Measurements from ENCODE around the gene IRF8. TPM values are rescaled to one million over a fixed set of nuclear protein-coding genes. Genes with fewer than 3 reads are reported as not detected.

The IRF8 gene
- polyA plus RNA-seq, 1 experiment: not detected

DNA sequence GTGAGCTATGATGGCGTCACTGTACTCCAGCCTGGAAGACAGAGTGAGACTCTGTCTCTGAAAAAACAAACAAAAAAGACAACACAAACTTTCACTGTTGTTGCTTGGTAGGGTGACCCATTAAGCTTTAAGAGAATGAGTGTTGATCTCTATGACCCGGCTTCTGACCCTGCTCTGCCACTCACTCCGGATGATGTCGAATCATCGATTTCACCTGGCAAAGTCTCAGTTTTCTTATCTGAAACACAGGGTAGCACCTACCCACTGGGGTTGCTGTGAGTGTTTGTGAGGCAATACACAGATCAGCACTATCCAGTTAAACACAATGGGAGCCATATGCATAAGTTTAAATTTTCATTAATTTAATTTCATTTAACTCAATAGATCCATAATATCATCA is 20.6 kb upstream of the IRF8 start:
- Histone ChIP-seq H3K36me3 (ENCODE audit: control insufficient read depth, insufficient read depth, low read length) (no peaks in the 10 kb centered on the region), H3K4me3 (ENCODE audit: low read depth, low read length) (no peak overlapping the region), H3K27me3 (ENCODE audit: control insufficient read depth, insufficient read depth, low read length) (peaks cover 18% of the 10 kb centered on the region)
- DNase-seq (ENCODE audit: low read depth): no peak
- TF ChIP-seq, protein P1, sequence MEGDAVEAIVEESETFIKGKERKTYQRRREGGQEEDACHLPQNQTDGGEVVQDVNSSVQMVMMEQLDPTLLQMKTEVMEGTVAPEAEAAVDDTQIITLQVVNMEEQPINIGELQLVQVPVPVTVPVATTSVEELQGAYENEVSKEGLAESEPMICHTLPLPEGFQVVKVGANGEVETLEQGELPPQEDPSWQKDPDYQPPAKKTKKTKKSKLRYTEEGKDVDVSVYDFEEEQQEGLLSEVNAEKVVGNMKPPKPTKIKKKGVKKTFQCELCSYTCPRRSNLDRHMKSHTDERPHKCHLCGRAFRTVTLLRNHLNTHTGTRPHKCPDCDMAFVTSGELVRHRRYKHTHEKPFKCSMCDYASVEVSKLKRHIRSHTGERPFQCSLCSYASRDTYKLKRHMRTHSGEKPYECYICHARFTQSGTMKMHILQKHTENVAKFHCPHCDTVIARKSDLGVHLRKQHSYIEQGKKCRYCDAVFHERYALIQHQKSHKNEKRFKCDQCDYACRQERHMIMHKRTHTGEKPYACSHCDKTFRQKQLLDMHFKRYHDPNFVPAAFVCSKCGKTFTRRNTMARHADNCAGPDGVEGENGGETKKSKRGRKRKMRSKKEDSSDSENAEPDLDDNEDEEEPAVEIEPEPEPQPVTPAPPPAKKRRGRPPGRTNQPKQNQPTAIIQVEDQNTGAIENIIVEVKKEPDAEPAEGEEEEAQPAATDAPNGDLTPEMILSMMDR (IDR thresholded peaks at IDR 0.05; ENCODE audit: insufficient read depth, low read depth, low read length): no peak
- ChIA-PET CTCF (interaction anchor here (1.1 to 1.5 kb wide), 2 partner anchors 12 to 58 kb away, joined by 3 to 4 read pairs; no protein-coding TSS in a partner anchor), POLR2A (no interaction called here)

DNA sequence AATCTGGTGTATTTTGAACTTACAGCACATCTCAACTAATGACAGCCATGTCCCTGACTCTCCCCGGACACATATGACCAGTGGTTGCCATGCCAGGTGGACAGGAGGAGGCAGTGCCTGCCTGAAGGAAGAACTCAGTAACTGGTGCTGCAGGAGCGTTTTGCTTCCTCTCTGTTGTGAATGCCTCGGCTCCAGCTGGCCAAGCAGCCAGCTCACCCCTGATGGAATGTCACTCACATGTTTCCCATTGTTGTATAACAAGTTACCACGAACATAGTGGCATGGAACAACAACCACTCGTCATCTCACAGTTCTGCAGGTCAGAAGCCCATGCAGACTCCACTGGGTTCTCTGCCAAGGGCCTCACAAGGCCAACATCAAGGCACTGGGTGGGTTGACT is 20.1 kb upstream of the IRF8 start:
- peak; percentile 40 for DNase-seq (ENCODE audit: low read depth)
- CTCF ChIA-PET: interaction anchor here (0.6 to 1.5 kb wide), 3 partner anchors 13 to 81 kb away, joined by 3 to 4 read pairs (median 3); no protein-coding TSS in a partner anchor
- Histone ChIP-seq H3K36me3 (ENCODE audit: control insufficient read depth, insufficient read depth, low read length) (no peaks in the 10 kb centered on the region), H3K4me3 (ENCODE audit: low read depth, low read length) (no peak overlapping the region), H3K27me3 (ENCODE audit: control insufficient read depth, insufficient read depth, low read length) (peaks cover 21% of the 10 kb centered on the region)
- POLR2A ChIA-PET: no interaction called here
- TF ChIP-seq, protein P1 (IDR thresholded peaks at IDR 0.05; ENCODE audit: insufficient read depth, low read depth, low read length): peak; percentile 19; the same call in 1 of the 2 replicates

DNA sequence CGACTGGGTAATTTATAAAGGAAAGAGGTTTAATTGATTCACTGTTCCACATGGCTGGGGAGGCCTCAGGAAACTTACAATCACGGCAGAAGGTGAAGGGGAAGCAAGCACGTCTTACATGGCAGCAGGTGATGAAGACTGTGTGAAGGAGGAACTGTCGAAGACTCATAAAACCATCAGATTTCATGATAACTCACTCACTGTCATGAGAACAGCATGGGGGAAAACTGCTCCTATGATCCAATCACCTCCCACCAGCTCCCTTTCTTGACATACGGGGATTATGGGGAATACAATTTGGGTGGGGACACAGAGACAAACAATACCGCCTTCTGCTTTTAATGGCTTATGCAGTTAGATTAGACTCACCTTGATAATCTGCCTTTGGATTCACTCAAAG is 19.4 kb upstream of the IRF8 start:
- POLR2A ChIA-PET: no interaction called here

DNA sequence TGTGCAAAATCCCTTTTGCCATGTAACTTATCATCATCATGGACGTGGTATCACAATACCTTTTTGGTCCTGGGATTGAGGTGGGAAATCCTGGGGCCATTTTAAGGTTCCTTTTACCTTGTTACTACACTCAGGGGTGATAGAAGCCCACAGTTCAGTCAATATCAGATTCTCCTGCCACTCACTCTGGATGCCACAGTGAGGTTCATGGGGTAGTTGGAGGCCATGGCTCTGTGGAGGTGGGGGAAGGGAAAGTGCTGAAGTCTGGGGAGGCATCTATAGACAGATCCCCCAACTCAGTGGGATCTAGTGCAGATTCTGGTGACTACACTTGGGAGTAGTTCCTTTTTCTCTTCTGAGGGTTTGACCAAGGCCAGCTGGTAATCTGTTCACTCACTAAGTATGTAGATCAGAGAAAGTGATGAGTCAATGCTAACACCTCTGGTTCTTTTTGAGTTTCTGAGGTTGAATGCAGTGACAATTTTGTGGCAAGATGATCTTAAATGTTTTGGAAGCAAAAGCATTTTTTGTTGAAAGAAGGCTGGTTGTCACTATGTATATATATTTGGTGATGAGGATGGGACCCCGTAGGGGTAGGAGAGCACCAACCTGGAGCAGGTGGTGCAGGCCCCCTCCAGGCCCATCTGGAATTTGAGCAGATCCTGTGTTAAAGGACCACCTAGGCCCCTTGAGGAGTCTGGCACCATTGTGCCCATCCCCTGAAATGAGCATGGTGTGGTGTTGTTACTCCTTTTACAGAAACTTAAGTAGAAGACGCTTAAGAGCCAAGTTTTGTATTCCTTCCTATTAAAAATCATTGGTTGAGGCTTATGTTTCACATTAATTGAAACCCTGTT is 18.8 kb upstream of the IRF8 start:
- Histone ChIP-seq H3K36me3 (ENCODE audit: control insufficient read depth, insufficient read depth, low read length) (no peaks in the 10 kb centered on the region), H3K4me3 (ENCODE audit: low read depth, low read length) (no peak overlapping the region), H3K27me3 (ENCODE audit: control insufficient read depth, insufficient read depth, low read length) (peaks cover 28% of the 10 kb centered on the region)
- POLR2A ChIA-PET: no interaction called here
- no peak for DNase-seq (ENCODE audit: low read depth)
- TF ChIP-seq, protein P1 (IDR thresholded peaks at IDR 0.05; ENCODE audit: insufficient read depth, low read depth, low read length): no peak
- CTCF ChIA-PET: no interaction called here

More for the DNA sequence above, 19.4 kb upstream of the IRF8 start:
- CTCF ChIA-PET: interaction anchor here (0.6 to 1.1 kb wide), 2 partner anchors 14 to 81 kb away, joined by 3 read pairs; no protein-coding TSS in a partner anchor
- H3K27me3 ChIP-seq (ENCODE audit: control insufficient read depth, insufficient read depth, low read length): peaks cover 25% of the 10 kb centered on the region
- TF ChIP-seq, protein P1 (IDR thresholded peaks at IDR 0.05; ENCODE audit: insufficient read depth, low read depth, low read length): no peak
- no peaks in the 10 kb centered on the region for H3K36me3 ChIP-seq (ENCODE audit: control insufficient read depth, insufficient read depth, low read length)
- DNase-seq (ENCODE audit: low read depth): no peak
- H3K4me3 ChIP-seq (ENCODE audit: low read depth, low read length): no peak overlapping the region

DNA sequence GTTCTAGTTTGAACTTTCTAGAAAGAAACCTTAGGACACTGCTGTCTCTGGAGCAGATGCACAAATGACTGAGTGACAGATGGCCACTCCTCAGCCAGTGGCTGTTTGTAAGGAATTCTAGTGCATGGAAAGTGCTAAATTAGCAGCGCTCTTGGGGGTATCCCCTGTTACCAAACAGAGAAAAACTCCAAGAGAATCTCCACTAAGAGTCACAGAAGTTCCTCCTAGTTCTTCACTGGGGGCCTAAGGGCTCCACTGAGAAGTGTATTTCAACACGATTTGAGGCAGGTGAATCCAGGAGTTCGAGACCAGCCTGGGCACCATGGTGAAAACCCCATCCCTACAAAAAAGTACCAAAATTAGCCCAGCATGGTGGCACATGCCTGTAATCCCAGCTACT is 18.1 kb upstream of the IRF8 start:
- TF ChIP-seq, protein P1 (IDR thresholded peaks at IDR 0.05; ENCODE audit: insufficient read depth, low read depth, low read length): no peak
- DNase-seq (ENCODE audit: low read depth): no peak
- no peak overlapping the region for H3K4me3 ChIP-seq (ENCODE audit: low read depth, low read length)
- POLR2A ChIA-PET: no interaction called here
- H3K36me3 ChIP-seq (ENCODE audit: control insufficient read depth, insufficient read depth, low read length): no peaks in the 10 kb centered on the region
- CTCF ChIA-PET: no interaction called here
- H3K27me3 ChIP-seq (ENCODE audit: control insufficient read depth, insufficient read depth, low read length): peaks cover 28% of the 10 kb centered on the region
